Measurements from ENCODE around the gene RABGAP1. TPM values are rescaled to one million over a fixed set of nuclear protein-coding genes. Genes with fewer than 3 reads are reported as not detected.

The RABGAP1 gene
- total and polyA plus RNA-seq, 4 donors: 30.8 to 100 (median 69.7) TPM

- H3K36me3 ChIP-seq (ENCODE audit: control insufficient read depth in 1 of 2, insufficient read depth in 2 of 2, low read length in 1 of 2): peaks cover 0 to 3% of the 10 kb centered on the region in 2 donors
- H3K27ac ChIP-seq (ENCODE audit: low read depth in 1 of 2, low read length in 2 of 2): no peak overlapping the region
- H3K27me3 ChIP-seq (ENCODE audit: control insufficient read depth in 1 of 2, insufficient read depth in 2 of 2, low read length in 1 of 2): no peaks in the 10 kb centered on the region
- H3K9me3 ChIP-seq (ENCODE audit: control insufficient read depth, low read length): no peaks in the 10 kb centered on the region
- H3K4me1 ChIP-seq (ENCODE audit: control insufficient read depth in 1 of 2, insufficient read depth in 2 of 2, low read length in 2 of 2): no peaks in the 10 kb centered on the region
- DNase-seq (no peak), ATAC-seq (ENCODE audit: low FRiP score) (no peak)
- no peak overlapping the region for H3K4me3 ChIP-seq (ENCODE audit: low read length in 2 of 2)
- intact Hi-C loops (cut with DNase I): no loop called here
Observed at GRCh38 chr9:123008909-123009308, 68.1 kb downstream of the RABGAP1 start.

GRCh38 chr9:123011380-123011779, 70.6 kb downstream of the RABGAP1 start:
- WGBS, 2 donors: 81 to 90% methylated on average over 3 of the region's 3 CpGs
- intact Hi-C loops (cut with DNase I): no loop called here

GRCh38 chr9:123011878-123012528, 71.2 kb downstream of the RABGAP1 start:
- H3K4me1 ChIP-seq (ENCODE audit: control insufficient read depth in 1 of 2, insufficient read depth in 2 of 2, low read length in 2 of 2): no peaks in the 10 kb centered on the region
- H3K27ac ChIP-seq (ENCODE audit: low read depth in 1 of 2, low read length in 2 of 2): no peak overlapping the region
- intact Hi-C loops (cut with DNase I): no loop called here
- H3K27me3 ChIP-seq (ENCODE audit: control insufficient read depth in 1 of 2, insufficient read depth in 2 of 2, low read length in 1 of 2): no peaks in the 10 kb centered on the region
- DNase-seq: no peak
- no peak overlapping the region for H3K4me3 ChIP-seq (ENCODE audit: low read length in 2 of 2)
- peaks cover 0 to 3% of the 10 kb centered on the region in 2 donors for H3K36me3 ChIP-seq (ENCODE audit: control insufficient read depth in 1 of 2, insufficient read depth in 2 of 2, low read length in 1 of 2)
- 71 to 87% methylated on average over 3 of the region's 3 CpGs for WGBS, 2 donors
- no peaks in the 10 kb centered on the region for H3K9me3 ChIP-seq (ENCODE audit: control insufficient read depth, low read length)
- no peak for ATAC-seq (ENCODE audit: low FRiP score)

More at GRCh38 chr9:123011380-123011779, 70.6 kb downstream of the RABGAP1 start:
- ATAC-seq (ENCODE audit: low FRiP score) (no peak), DNase-seq (no peak)
- H3K27ac ChIP-seq (ENCODE audit: low read depth in 1 of 2, low read length in 2 of 2): no peak overlapping the region
- H3K27me3 ChIP-seq (ENCODE audit: control insufficient read depth in 1 of 2, insufficient read depth in 2 of 2, low read length in 1 of 2): no peaks in the 10 kb centered on the region
- no peaks in the 10 kb centered on the region for H3K4me1 ChIP-seq (ENCODE audit: control insufficient read depth in 1 of 2, insufficient read depth in 2 of 2, low read length in 2 of 2)
- no peaks in the 10 kb centered on the region for H3K9me3 ChIP-seq (ENCODE audit: control insufficient read depth, low read length)
- H3K4me3 ChIP-seq (ENCODE audit: low read length in 2 of 2): no peak overlapping the region
- peaks cover 0 to 3% of the 10 kb centered on the region in 2 donors for H3K36me3 ChIP-seq (ENCODE audit: control insufficient read depth in 1 of 2, insufficient read depth in 2 of 2, low read length in 1 of 2)

DNA sequence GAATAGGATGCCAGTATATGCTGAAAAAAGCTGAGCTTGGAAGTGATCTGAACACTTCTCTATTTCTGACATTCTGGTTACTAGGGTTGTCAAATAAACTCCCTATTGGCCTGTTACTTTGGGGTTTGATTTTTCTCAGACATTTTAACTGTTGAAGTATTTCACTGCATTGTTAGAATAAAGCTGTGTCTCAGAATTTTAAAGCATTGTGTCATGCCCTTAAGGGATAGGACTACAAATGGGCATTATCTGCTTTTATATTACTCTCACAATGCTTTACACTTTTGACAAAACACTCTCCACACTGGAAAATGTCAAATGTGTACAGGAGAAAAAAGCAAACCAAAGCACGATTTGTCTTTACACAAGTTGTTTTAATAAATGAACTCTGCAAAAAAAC, 75.8 kb downstream of the RABGAP1 start:
- no peak for DNase-seq
- H3K4me3 ChIP-seq (ENCODE audit: low read length in 2 of 2): no peak overlapping the region
- H3K9me3 ChIP-seq (ENCODE audit: control insufficient read depth, low read length): no peaks in the 10 kb centered on the region
- no peaks in the 10 kb centered on the region for H3K27me3 ChIP-seq (ENCODE audit: control insufficient read depth in 1 of 2, insufficient read depth in 2 of 2, low read length in 1 of 2)
- no peak overlapping the region for H3K27ac ChIP-seq (ENCODE audit: low read depth in 1 of 2, low read length in 2 of 2)
- peaks cover 0 to 3% of the 10 kb centered on the region in 2 donors for H3K36me3 ChIP-seq (ENCODE audit: control insufficient read depth in 1 of 2, insufficient read depth in 2 of 2, low read length in 1 of 2)
- 56 to 67% methylated on average over 1 of the region's 1 CpG for WGBS, 2 donors
- no peak for ATAC-seq (ENCODE audit: low FRiP score)
- intact Hi-C loops (cut with DNase I): no loop called here
- H3K4me1 ChIP-seq (ENCODE audit: control insufficient read depth in 1 of 2, insufficient read depth in 2 of 2, low read length in 2 of 2): no peaks in the 10 kb centered on the region

DNA sequence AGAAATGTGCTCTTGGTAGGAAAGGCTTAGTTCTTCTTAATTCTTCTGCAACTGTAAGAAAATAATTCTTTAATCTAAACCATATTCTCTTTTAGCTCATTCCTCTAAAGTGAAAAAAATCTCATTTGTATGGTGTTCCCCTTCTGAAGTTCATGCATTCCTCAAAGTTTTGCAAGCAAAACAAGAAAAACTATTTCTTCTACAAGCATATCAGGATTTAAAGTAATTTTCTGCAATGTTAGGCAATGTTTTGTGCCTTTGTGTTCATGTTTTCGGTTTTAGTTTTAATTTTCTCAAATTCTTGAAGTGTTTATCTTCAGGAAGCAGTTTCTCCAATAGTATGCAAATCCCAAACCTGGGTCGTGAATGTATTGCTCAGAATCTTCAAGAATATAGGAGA, 80.0 kb downstream of the RABGAP1 start:
- no peak overlapping the region for H3K4me3 ChIP-seq (ENCODE audit: low read length in 2 of 2)
- H3K27me3 ChIP-seq (ENCODE audit: control insufficient read depth in 1 of 2, insufficient read depth in 2 of 2, low read length in 1 of 2): no peaks in the 10 kb centered on the region
- no peak for DNase-seq
- 56 to 69% methylated on average over 2 of the region's 2 CpGs for WGBS, 2 donors
- no peaks in the 10 kb centered on the region for H3K4me1 ChIP-seq (ENCODE audit: control insufficient read depth in 1 of 2, insufficient read depth in 2 of 2, low read length in 2 of 2)
- intact Hi-C loops (cut with DNase I): no loop called here
- H3K9me3 ChIP-seq (ENCODE audit: control insufficient read depth, low read length): no peaks in the 10 kb centered on the region
- no peaks in the 10 kb centered on the region for H3K36me3 ChIP-seq (ENCODE audit: control insufficient read depth in 1 of 2, insufficient read depth in 2 of 2, low read length in 1 of 2)
- no peak overlapping the region for H3K27ac ChIP-seq (ENCODE audit: low read depth in 1 of 2, low read length in 2 of 2)
- no peak for ATAC-seq (ENCODE audit: low FRiP score)

DNA sequence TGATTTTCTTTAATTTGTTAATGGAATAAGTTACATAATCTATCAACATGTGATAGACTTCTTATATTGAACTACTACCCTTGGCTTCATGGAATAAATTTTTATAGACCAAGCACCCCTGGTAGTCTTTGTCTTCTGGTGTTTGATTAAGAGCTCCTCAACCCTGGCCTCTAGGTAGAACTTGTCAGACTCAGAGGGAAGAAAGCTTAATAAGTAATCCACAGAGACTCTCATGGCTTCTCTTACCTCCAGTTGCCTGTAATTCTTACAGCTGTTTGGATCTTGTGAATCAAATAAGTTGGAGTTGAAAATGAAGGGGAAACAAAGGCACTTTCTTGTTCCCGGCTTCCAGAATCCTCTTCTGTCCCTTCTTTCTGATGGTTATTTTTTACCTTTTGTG, 85.6 kb downstream of the RABGAP1 start:
- Histone ChIP-seq H3K9me3 (ENCODE audit: control insufficient read depth, low read length) (no peaks in the 10 kb centered on the region), H3K4me3 (ENCODE audit: low read length in 2 of 2) (no peak overlapping the region), H3K36me3 (ENCODE audit: control insufficient read depth in 1 of 2, insufficient read depth in 2 of 2, low read length in 1 of 2) (peaks cover 0 to 4% of the 10 kb centered on the region in 2 donors), H3K4me1 (ENCODE audit: control insufficient read depth in 1 of 2, insufficient read depth in 2 of 2, low read length in 2 of 2) (peaks cover 0 to 1% of the 10 kb centered on the region in 2 donors), H3K27ac (ENCODE audit: low read depth in 1 of 2, low read length in 2 of 2) (no peak overlapping the region), H3K27me3 (ENCODE audit: control insufficient read depth in 1 of 2, insufficient read depth in 2 of 2, low read length in 1 of 2) (no peaks in the 10 kb centered on the region)
- WGBS, 2 donors: 93 to 96% methylated on average over 1 of the region's 1 CpG
- no peak for ATAC-seq (ENCODE audit: low FRiP score)
- no peak for DNase-seq
- intact Hi-C loops (cut with DNase I): no loop called here

GRCh38 chr9:123027517-123027916, 86.7 kb downstream of the RABGAP1 start:
- ATAC-seq (ENCODE audit: low FRiP score) (no peak), DNase-seq (no peak)
- Histone ChIP-seq H3K4me1 (ENCODE audit: control insufficient read depth in 1 of 2, insufficient read depth in 2 of 2, low read length in 2 of 2) (peaks cover 0 to 1% of the 10 kb centered on the region in 2 donors), H3K4me3 (ENCODE audit: low read length in 2 of 2) (no peak overlapping the region), H3K9me3 (ENCODE audit: control insufficient read depth, low read length) (no peaks in the 10 kb centered on the region), H3K36me3 (ENCODE audit: control insufficient read depth in 1 of 2, insufficient read depth in 2 of 2, low read length in 1 of 2) (peaks cover 0 to 4% of the 10 kb centered on the region in 2 donors), H3K27ac (ENCODE audit: low read depth in 1 of 2, low read length in 2 of 2) (no peak overlapping the region), H3K27me3 (ENCODE audit: control insufficient read depth in 1 of 2, insufficient read depth in 2 of 2, low read length in 1 of 2) (no peaks in the 10 kb centered on the region)
- intact Hi-C loops (cut with DNase I): no loop called here
- 64 to 76% methylated on average over 3 of the region's 3 CpGs for WGBS, 2 donors

DNA sequence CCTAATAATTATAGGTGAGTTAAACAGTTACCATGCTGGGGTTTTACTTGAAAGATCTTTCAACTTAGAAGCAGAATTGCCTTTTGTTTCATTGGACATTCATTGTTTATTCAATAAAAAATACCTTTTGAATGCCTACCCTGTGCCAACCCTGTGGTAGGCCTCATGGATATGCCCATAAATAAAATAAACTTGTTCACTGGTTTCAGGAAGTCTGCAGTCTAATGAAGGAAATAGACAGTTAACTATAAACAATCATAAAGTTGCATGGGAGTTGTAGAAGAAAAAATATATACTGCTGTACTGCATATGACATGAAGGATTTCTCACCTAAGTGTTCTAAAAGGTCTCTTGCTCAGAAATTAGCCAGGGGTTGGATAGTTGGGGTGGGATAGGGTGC, 87.3 kb downstream of the RABGAP1 start:
- ATAC-seq (ENCODE audit: low FRiP score) (no peak), DNase-seq (no peak)
- H3K4me1 ChIP-seq (ENCODE audit: control insufficient read depth in 1 of 2, insufficient read depth in 2 of 2, low read length in 2 of 2): peaks cover 0 to 1% of the 10 kb centered on the region in 2 donors
- H3K36me3 ChIP-seq (ENCODE audit: control insufficient read depth in 1 of 2, insufficient read depth in 2 of 2, low read length in 1 of 2): peaks cover 0 to 4% of the 10 kb centered on the region in 2 donors
- H3K4me3 ChIP-seq (ENCODE audit: low read length in 2 of 2): no peak overlapping the region
- no peaks in the 10 kb centered on the region for H3K9me3 ChIP-seq (ENCODE audit: control insufficient read depth, low read length)
- H3K27ac ChIP-seq (ENCODE audit: low read depth in 1 of 2, low read length in 2 of 2): no peak overlapping the region
- H3K27me3 ChIP-seq (ENCODE audit: control insufficient read depth in 1 of 2, insufficient read depth in 2 of 2, low read length in 1 of 2): no peaks in the 10 kb centered on the region
- intact Hi-C loops (cut with DNase I): no loop called here

GRCh38 chr9:123028973-123029372, 88.2 kb downstream of the RABGAP1 start:
- H3K27me3 ChIP-seq (ENCODE audit: control insufficient read depth in 1 of 2, insufficient read depth in 2 of 2, low read length in 1 of 2): no peaks in the 10 kb centered on the region
- peaks cover 0 to 1% of the 10 kb centered on the region in 2 donors for H3K4me1 ChIP-seq (ENCODE audit: control insufficient read depth in 1 of 2, insufficient read depth in 2 of 2, low read length in 2 of 2)
- WGBS, 2 donors: 96 to 98% methylated on average over 3 of the region's 3 CpGs
- DNase-seq (no peak), ATAC-seq (ENCODE audit: low FRiP score) (no peak)
- intact Hi-C loops (cut with DNase I): no loop called here
- peaks cover 0 to 4% of the 10 kb centered on the region in 2 donors for H3K36me3 ChIP-seq (ENCODE audit: control insufficient read depth in 1 of 2, insufficient read depth in 2 of 2, low read length in 1 of 2)
- H3K4me3 ChIP-seq (ENCODE audit: low read length in 2 of 2): no peak overlapping the region
- H3K27ac ChIP-seq (ENCODE audit: low read depth in 1 of 2, low read length in 2 of 2): no peak overlapping the region
- no peaks in the 10 kb centered on the region for H3K9me3 ChIP-seq (ENCODE audit: control insufficient read depth, low read length)
